ENCODE measurements around the gene AKT1S1.

Gene AKT1S1

DNA sequence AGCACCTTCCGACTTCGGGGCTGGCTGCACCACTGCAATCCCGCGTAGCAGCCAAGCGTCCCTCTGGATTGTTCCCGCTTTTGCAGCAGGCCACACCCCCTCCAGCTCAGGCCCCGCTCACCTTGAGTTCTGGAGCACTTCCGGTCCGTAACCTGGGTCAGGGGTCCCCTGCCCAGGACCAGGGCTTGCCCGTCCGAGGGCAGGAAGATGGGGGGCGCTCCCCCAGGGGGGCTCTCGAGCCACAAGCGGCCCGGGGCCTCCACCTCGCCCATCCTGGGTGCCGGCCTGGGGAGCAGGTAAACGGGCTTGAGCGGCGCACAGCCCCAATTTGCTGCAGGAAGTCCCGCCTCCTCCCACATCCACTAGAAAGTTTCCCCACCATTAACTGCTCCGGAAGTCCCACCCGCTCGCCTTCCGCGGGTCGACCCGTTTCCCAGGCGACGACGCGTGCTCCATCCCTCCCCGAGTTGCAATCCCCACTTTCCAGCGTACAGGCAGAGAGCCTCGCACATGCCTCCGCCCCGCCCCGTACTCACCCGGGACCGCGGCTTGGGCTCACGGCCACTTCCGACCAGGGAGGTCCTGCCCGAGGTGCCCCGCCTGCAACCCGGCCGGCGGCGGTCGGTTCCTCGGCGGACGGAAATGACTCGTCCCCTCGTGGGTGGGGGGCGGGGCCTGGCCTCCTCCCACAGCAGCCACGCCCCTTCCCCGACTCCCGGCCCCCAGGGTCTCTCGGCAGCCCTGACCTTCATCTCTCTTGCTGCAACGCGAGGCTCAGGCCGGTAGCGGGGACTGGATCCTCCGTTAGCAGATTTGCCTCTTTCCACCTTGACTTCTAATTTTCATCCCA is 10.0 kb downstream of the AKT1S1 start, which contains the start of gene PNKP:
Gene PNKP (minus strand): TSS at position 644 of the 850 bp plus-strand sequence. CDS start 372 bp downstream, at position 272.
- DNase-seq: peak; percentile 96

- DNase-seq: no peak
Measured at GRCh38 chr19:49864890-49865289, 12.3 kb downstream of the AKT1S1 start.

DNA sequence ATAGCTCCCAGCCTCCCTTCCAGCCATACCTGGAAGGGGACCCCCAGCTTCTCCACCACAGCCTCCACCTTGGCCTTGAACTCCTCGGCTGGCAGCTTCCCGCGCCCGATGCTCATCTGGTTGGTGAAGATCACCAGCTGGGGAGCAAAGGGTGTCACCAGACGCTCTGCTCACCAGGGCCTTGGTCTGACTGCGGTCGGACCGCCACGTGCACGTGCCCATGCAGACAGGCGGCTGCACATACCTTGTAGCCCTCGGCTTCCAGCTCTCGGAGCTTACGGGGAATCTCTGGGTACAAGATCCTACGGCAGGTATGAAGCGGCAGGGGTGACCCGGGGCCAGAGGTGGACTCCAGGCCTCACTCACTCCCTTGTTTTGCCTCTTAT is 13.2 kb downstream of the AKT1S1 start:
- no peak for DNase-seq

DNA sequence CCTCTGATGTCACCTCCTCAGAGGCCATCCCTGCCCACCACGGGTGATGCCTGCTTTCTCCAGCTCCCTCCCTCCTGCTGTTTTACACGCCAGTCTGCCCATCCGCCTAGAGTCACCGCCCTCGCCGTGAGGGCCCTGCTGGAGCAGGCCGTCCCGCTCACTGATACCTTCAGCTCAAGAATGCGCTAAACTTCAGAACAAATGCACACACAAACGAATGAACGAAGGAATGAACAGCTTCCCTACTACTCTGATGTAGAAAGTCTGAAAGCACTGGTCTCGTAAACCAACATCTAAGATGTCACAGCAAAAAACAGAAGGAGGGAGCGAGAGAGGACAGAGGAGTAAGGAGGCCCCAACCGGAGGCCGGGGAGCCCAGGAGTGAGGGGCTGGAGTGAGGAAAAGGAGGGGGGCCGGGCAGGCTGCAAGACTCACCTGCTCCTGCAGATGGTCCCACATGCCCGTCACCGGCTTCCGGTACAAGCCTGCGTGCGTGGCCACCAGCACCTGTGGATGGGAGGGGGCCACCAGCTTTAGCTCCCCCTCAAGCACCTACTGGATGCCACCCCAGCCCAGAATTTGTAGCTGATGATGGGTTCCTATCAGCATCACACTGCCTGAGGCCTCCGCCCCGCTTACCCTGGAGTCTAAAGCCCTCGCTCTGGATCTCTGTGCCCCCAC is 13.8 kb downstream of the AKT1S1 start:
- no peak for DNase-seq

- no peak for DNase-seq
Measured at GRCh38 chr19:49862391-49863253, 14.5 kb downstream of the AKT1S1 start.

DNA sequence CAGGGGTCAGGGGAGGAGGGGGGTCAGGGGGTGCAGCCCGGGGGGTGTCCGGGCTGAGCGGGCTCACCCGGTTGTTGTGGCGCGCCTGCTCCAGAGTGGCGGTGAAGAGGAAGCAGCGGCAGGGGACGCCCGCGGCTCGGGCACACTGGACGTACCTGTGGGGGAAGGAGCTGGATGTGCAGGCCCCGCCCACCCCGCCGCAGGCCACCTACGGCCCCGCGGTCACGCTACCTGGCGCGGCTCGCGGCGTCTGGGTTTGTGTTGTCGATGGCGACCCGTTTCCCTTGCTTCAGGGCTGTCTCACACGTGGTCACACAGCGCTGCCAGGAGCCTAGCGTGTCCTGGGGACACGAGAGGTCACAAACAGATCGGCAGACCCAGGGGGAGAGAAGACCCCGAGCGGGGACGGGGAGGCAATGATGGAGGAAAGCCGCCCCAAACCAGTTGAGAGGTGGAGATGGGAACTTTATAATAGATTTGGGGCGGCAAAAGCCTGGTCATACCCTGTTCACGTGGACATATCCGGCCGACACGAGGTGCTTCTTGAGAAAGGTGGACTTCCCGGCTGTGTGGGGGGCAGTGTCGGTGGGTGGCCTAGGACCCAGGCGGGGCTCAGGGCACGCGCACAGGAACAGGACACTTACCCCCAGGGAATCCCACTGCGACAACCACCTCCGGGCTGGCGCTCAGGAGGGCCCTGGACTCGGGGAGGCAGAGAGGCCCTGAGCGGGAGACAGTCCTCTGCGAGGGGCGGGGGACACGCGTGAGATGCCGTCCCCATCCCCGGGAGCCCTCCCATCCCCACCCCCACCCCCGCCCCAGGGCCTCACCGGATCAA is 15.4 kb downstream of the AKT1S1 start:
- DNase-seq: no peak

- DNase-seq: no peak
Measured at GRCh38 chr19:49861107-49861506, 16.0 kb downstream of the AKT1S1 start.

GRCh38 chr19:49860336-49861102 is 16.6 kb downstream of the AKT1S1 start:
- no peak for DNase-seq

DNA sequence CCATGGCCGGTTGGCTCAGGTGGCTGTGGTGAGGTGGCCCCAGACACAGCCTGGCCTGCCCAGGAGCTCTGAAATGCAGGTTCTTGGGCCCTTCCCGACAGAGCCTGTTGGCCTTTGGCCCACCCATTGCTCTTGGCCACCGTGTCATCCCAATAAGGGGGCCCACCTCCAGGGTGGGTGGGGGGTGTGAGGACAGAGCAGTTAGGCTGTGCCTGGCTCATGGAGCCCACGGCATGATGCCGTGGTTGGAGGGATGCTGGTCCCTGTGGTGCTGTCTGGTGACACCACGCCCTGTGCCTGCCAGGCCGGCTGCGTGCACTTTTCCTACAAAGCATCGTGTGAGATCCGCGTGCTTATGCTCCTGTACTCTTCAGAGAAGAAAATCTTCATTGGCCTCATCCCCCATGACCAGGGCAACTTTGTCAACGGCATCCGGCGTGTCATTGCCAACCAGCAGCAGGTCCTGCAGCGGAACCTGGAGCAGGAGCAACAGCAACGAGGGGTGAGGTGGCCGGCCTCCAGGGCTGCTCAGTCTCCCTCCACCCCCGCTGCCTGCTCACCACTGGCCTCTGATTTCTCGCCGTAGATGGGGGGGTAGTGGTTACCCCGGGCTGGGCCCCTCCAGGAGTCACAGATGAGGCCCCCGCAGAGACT is 17.3 kb downstream of the AKT1S1 start:
- DNase-seq: no peak

DNA sequence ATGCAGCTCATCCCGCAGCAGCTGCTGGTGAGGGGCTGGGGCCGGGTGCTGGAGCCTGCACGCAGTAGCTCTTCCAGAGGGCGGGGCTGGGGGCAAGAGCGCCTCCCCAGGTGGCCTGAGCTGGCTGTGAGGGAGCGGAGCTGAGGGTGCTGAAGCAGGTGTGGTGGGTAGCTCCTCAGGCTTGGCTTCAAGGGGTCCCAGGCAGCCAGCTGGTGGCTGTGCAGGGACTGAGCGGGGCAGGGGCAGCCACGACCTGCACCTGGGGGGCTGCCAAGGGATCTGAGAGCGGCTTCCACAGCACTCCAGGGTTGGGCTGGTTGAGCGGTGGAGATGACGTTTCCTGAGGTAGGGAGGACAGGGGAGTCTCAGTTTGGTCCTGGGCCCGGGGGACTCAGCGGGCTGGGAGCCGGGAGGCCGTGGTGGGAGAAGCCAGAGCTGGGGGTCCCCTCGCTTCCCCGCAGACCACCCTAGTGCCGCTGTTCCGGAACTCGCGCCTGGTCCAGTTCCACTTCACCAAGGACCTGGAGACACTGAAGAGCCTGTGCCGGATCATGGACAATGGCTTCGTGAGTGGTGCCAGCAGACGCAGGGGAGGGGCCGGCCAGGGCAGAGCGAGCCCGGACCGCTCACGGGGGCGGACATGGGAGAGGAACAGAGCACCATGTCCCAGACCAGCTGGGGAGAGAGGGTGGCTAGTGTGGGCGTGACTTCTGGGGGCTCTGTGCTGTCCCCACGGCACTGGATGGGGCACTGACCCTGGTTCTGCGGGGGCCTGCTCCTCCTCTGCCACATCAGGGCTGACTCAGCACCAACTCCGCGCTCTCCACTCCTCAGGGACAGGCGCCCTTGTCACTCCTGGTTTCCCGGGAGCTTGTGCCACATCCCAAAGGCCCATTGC is 18.8 kb downstream of the AKT1S1 start:
- no peak for DNase-seq

DNA sequence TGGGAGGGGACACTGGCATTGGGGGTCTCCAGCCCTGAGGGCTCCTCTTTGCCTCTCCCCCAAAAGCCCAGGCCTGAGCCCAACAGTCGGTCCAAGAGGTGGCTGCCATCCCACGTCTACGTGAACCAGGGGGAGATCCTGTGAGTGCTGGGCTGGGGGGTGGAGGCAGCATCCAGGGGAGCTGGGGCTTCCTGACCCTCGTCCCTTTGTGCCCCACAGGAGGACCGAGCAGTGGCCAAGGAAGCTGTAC is 19.4 kb downstream of the AKT1S1 start:
- no peak for DNase-seq

- no peak for DNase-seq
Measured at GRCh38 chr19:49857061-49857837, 19.9 kb downstream of the AKT1S1 start.

- no peak for DNase-seq
Measured at GRCh38 chr19:49856574-49857021, 20.6 kb downstream of the AKT1S1 start.

DNA sequence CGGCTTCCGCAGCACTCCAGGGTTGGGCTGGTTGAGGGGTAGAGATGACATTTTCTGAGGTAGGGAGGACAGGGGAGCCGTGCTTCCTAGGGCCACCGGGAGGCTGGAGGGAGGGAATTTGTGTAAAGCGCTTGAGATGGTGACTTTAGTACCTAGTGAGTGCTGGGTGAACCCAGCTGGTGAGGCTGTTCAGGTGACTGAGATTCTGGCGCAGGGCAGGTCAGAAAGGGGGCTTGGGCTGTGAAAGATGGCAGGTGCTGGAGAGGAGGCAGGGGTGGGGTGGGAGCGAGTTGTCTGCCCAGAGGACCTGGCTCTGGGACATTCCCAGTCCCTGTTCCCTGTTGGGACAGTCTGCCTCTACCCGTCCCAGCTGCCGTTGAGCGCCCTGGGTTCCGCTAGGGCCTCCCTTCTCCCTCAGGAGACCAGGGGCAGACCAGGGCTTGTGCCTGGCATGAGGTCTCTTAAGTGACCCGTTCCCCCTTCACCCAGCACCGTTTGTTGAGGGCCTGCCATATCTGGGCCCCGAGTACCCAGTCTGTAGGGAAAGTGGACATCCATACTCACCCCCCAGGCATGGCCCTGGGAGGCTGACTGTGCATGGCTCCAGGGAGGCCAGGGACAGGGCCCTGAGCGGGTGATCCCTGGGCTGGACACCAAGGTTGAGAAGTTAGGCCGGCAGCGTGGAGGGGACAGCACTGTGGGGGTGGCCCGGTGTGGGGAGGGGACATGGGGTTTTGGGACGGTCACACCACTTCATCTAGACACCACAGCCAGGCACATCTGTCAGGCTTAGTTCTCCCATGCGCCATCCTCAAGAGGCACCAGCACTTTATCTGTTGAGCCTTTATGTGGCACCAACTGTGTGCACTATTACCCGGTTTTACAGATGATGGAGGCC is 21.2 kb downstream of the AKT1S1 start:
- no peak for DNase-seq

- no peak for DNase-seq
Measured at GRCh38 chr19:49855277-49855675, 21.9 kb downstream of the AKT1S1 start.

GRCh38 chr19:49854378-49855263 is 22.5 kb downstream of the AKT1S1 start:
- DNase-seq: no peak

DNA sequence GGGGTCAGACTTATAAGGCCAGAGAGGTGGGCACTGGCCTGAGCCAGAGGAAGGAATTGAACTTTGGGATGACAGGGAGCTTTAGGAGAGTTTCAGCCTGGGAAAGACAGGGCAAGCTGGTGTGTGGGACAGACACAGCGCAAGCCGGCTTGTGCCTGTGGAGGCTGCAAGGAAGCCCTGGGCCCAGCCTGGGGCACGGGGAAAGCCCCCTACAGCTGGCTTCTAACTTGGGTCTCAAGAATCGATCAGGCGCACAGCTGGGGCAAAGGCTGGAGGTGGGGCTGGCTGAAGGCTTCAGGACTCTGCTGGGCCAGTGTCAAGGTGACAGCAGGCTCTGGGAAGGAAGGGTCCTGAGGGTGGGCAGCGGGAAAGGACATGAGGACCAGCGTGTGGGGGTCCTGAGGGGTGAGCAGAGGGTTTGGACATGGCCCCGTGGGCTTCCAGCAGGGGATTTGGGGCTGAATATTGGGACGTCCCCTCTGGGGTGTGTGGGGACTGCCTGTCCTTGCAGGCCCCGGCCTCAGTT is 23.2 kb downstream of the AKT1S1 start:
- no peak for DNase-seq

All from activated effector memory CD4-positive, alpha-beta T cell treated with anti-CD3 and anti-CD28 coated beads, Interleukin-2, amount 50 U/mL, for 16 hours (primary cell).